ENCODE measurements around the gene R3HCC1L. TPM values are rescaled to one million over a fixed set of nuclear protein-coding genes. Genes with fewer than 3 reads are reported as not detected.

Gene R3HCC1L
- total RNA-seq, 1 donor from 2014 or later, result 18.7 TPM

- Mint-ChIP-seq H3K4me3 (ENCODE audit: low read depth) (no peak overlapping the region), H3K27ac (no peak overlapping the region), H3K27me3 (no peaks in the 10 kb centered on the region)
Observed at GRCh38 chr10:98202378-98202777, 67.9 kb downstream of the R3HCC1L start.

GRCh38 chr10:98205351-98205750, 70.9 kb downstream of the R3HCC1L start:
- peaks cover 8% of the 10 kb centered on the region for H3K36me3 Mint-ChIP-seq (ENCODE audit: insufficient read depth)
- H3K27me3 Mint-ChIP-seq, result no peaks in the 10 kb centered on the region
- no peaks in the 10 kb centered on the region for H3K9me3 Mint-ChIP-seq (ENCODE audit: low read depth)
- H3K4me1 Mint-ChIP-seq (ENCODE audit: low read depth), result peaks cover 6% of the 10 kb centered on the region
- no peak for DNase-seq (ENCODE audit: low spot score, unreplicated experiment)
- no peak for TF ChIP-seq CTCF (IDR thresholded peaks at IDR 0.05; ENCODE audit: unreplicated experiment)
- H3K27ac Mint-ChIP-seq, result no peak overlapping the region
- H3K4me3 Mint-ChIP-seq (ENCODE audit: low read depth), result no peak overlapping the region

More at GRCh38 chr10:98202378-98202777, 67.9 kb downstream of the R3HCC1L start:
- H3K36me3 Mint-ChIP-seq (ENCODE audit: insufficient read depth), result peaks cover 1% of the 10 kb centered on the region
- peaks cover 12% of the 10 kb centered on the region for H3K4me1 Mint-ChIP-seq (ENCODE audit: low read depth)
- no peak for DNase-seq (ENCODE audit: low spot score, unreplicated experiment)
- no peaks in the 10 kb centered on the region for H3K9me3 Mint-ChIP-seq (ENCODE audit: low read depth)
- no peak for TF ChIP-seq CTCF (IDR thresholded peaks at IDR 0.05; ENCODE audit: unreplicated experiment)

DNA sequence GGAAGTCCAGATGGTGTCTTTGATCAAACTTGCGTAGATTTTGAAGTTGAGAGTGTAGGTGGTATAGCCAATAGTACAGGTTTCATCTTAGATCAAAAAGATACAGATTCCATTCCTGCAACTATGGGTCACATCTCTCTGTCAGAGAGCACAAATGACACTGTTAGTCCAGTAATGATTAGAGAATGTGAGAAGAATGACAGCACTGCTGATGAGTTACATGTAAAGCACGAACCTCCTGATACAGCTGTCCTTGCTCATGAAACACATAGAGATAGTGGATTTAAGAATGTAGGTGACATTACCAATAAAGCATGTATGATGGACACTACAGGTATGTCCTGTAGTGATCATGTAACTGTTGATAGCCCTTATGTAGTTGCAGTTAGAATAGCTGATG, 74.5 kb downstream of the R3HCC1L start:
- Mint-ChIP-seq H3K9me3 (ENCODE audit: low read depth) (no peaks in the 10 kb centered on the region), H3K4me1 (ENCODE audit: low read depth) (no peaks in the 10 kb centered on the region), H3K4me3 (ENCODE audit: low read depth) (no peak overlapping the region), H3K36me3 (ENCODE audit: insufficient read depth) (peaks cover 6% of the 10 kb centered on the region), H3K27ac (no peak overlapping the region), H3K27me3 (no peaks in the 10 kb centered on the region)
- no peak for DNase-seq (ENCODE audit: low spot score, unreplicated experiment)
- no peak for TF ChIP-seq CTCF (IDR thresholded peaks at IDR 0.05; ENCODE audit: unreplicated experiment)

GRCh38 chr10:98209441-98209840, 75.0 kb downstream of the R3HCC1L start:
- Mint-ChIP-seq H3K36me3 (ENCODE audit: insufficient read depth) (peaks cover 6% of the 10 kb centered on the region), H3K4me1 (ENCODE audit: low read depth) (no peaks in the 10 kb centered on the region), H3K9me3 (ENCODE audit: low read depth) (no peaks in the 10 kb centered on the region), H3K4me3 (ENCODE audit: low read depth) (no peak overlapping the region), H3K27ac (no peak overlapping the region), H3K27me3 (no peaks in the 10 kb centered on the region)
- no peak for TF ChIP-seq CTCF (IDR thresholded peaks at IDR 0.05; ENCODE audit: unreplicated experiment)
- no peak for DNase-seq (ENCODE audit: low spot score, unreplicated experiment)

DNA sequence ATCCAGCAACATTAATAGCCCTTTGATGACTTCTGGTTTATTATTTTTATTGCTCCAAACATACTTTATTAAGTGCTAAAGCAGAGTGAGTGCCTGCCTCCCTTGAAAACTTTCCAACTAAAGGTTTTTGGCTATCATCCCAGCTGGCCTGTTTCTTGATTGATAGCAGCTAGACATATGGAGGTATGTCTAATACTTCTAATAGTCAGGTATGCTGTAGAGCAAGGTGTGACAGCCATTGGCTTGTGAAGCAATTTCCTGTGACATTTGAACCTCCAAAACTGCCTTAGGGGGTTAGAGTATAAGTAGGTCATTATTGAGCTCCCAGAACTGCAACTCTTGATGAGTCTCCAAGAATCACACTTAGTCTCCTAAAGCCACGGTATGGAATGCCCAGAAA, 77.7 kb downstream of the R3HCC1L start:
- TF ChIP-seq CTCF (IDR thresholded peaks at IDR 0.05; ENCODE audit: unreplicated experiment), result no peak
- Mint-ChIP-seq H3K27me3 (no peaks in the 10 kb centered on the region), H3K27ac (no peak overlapping the region), H3K36me3 (ENCODE audit: insufficient read depth) (peaks cover 12% of the 10 kb centered on the region), H3K4me3 (ENCODE audit: low read depth) (no peak overlapping the region), H3K9me3 (ENCODE audit: low read depth) (peaks cover 4% of the 10 kb centered on the region), H3K4me1 (ENCODE audit: low read depth) (no peaks in the 10 kb centered on the region)
- DNase-seq (ENCODE audit: low spot score, unreplicated experiment), result no peak
